Vein endothelial cell (primary cell): ENCODE measurements around the gene ARFRP1. TPM values are rescaled to one million over a fixed set of nuclear protein-coding genes. Genes with fewer than 3 reads are reported as not detected.

Source experiments
- small RNA-seq: library from RNA; depleted of rRNA; stranded (forward); fragments of <200 nt; gene quantifications from one replicate; pipeline ENCODE3, GENCODE V24; 2012
- total RNA-seq: library from RNA; depleted of rRNA; stranded (reverse); fragments of >200 nt; gene quantifications from 2 replicates; pipeline ENCODE4 v1.2.3, GENCODE V29; 2012

Gene ARFRP1
- 22.9 and 28.1 TPM in 2 replicates for total RNA-seq

GRCh38 chr20:63707558-63708300 lies at the start of gene ARFRP1, which contains the start of gene ZGPAT:
Gene ARFRP1 (minus strand): TSS chr20:63707976. CDS start chr20:63707091, 885 bp downstream.
Gene ZGPAT (plus strand): TSS chr20:63708039. CDS start chr20:63708581, 542 bp downstream.

DNA sequence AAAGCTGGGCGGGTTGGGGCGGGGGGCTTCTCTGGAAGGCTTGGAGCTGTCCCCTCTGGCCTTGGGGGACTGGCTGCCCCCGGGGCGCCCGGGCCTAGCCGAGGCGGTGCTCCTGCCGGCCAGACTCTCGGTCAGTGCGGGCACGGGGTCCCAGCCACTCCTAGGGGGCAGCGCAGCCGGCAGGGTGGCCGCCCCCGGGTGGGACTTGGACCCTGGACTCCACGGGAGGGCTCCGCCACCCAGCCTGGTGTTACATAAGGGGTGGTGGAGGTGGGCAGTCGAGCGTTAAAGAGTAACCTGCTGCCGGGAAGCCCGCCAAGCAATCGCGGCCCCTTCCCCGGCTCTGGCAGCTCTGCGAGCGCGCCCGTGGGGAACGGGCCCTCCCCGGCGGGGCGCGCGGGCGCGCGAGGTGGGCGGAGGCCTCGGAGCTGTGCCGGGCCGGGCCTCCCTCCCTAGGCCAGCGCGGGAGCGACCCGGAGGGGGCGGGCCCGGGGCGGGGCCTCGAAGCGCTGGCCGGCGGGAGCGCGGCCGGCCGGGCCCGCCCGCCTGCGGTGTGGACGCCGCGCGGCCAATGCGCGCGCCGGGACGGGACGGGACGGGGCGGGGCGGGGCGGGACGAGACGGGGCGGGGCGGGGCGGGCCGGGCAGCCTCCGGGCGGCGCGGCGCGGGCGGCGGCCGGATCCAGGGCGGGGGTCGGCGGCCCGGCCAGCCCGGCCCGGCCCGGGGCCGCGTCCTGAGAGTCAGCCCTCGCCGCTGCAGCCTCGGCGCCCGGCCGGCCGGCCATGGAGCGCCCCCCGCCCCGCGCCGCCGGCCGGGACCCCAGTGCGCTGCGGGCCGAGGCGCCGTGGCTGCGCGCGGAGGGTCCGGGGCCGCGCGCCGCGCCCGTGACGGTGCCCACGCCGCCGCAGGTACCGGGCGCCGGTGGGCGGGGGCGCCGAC lies 31.6 kb upstream of the ARFRP1 start, which contains the start of gene SLC2A4RG:
TSS of gene SLC2A4RG (plus strand) at position 647 of the 940 bp plus-strand sequence. CDS start at position 784, 137 bp downstream.

DNA sequence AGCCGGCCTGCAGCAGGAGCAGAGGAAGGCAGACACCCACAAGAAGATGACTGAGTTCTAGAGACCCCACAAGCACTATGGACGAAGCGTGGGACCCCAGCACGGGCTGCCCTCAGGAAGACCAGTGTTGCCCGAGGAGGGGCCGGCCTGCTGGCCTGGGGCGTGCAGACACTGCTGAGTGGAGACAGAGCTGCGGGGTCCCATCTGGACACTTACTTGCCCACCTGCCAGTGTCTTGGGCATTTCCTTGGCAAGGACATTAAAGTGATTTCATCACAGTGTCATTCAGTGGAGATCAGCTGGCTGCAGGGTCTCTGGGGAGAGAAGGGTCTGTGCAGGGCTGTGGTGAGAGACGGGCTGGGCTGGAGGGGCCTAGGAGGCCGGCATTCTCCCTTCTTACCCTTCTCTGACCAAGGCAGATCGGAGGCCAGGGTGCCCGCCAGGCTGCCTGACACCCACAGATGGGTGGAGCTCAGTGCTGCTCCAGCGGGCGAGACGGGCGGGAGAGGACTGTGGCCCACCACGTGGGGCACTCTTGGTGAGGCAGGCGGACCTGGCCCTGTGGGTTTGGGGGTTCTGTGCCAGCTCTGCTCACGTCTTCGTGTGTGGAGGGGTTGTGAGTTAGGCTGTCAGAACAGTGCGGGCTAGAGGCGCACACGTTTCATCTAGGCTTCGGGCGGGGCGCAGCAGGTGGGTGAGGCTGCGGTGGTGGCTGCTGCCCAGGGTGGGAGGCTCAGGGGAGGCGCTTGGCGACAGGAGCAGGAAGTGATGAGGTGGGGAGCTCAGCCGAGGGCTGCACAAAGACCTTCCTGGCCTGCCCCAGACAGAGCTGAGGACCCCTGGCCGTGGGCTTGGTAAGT lies 28.3 kb upstream of the ARFRP1 start, which contains the start of gene LIME1:
TSS of gene LIME1 (plus strand) at position 806 of the 860 bp plus-strand sequence. CDS start 886 bp downstream, outside the sequence.

DNA sequence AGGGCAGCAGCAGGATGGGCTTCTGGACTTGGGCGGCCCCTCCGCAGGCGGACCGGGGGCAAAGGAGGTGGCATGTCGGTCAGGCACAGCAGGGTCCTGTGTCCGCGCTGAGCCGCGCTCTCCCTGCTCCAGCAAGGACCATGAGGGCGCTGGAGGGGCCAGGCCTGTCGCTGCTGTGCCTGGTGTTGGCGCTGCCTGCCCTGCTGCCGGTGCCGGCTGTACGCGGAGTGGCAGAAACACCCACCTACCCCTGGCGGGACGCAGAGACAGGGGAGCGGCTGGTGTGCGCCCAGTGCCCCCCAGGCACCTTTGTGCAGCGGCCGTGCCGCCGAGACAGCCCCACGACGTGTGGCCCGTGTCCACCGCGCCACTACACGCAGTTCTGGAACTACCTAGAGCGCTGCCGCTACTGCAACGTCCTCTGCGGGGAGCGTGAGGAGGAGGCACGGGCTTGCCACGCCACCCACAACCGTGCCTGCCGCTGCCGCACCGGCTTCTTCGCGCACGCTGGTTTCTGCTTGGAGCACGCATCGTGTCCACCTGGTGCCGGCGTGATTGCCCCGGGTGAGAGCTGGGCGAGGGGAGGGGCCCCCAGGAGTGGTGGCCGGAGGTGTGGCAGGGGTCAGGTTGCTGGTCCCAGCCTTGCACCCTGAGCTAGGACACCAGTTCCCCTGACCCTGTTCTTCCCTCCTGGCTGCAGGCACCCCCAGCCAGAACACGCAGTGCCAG lies 11.0 kb downstream of the ARFRP1 start, which contains the start of gene TNFRSF6B:
TSS of gene TNFRSF6B (plus strand) at position 25 of the 729 bp plus-strand sequence. CDS start at position 141, 116 bp downstream.

DNA sequence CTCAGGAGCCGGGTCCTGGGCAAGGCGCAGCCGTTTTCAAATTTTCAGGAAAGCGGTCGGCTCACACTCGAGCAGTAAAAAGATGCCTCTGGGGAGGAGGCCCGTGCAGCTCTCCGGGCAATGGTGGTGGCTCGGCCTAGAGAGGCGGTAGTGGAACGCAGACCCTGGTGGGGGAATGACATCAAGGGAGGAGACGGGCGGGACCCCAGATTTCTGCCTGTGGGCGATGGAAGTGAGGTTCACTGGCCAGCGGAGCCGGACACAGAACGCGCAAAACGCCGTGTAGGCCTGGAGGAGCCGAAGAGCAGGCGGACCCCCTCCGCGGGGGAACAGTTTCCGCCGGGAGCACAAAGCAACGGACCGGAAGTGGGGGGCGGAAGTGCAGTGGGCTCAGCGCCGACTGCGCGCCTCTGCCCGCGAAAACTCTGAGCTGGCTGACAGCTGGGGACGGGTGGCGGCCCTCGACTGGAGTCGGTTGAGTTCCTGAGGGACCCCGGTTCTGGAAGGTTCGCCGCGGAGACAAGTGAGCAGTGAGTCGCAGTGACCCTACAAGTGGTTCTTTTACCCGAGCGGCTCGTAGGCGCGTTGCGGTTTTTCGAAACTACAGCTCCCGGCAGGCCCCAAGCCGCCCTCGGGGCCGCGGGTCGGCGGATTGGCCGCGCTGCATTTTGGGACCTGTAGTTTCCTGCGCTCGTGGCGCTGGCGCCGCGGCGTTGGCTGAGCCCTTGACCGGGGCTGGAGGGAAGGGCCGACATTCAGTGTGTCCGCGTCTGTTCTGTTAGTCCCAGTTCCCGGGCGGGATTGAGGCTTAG lies 49.6 kb downstream of the ARFRP1 start, which contains the start of gene RTEL1:
TSS of gene RTEL1 (plus strand) at position 376 of the 812 bp plus-strand sequence. CDS start 1,091 bp downstream, outside the sequence.

GRCh38 chr20:63653041-63653973 lies 54.5 kb downstream of the ARFRP1 start, which contains the start of gene STMN3:
Gene STMN3 (minus strand): TSS chr20:63653424. CDS start chr20:63653345, 79 bp downstream.

Small RNAs within 50 kb of the gene (small RNA-seq; reads per million reads assigned to genes)
- gene LIME1 (not detected), gene TNFRSF6B (not detected)

Other genes with a start within 250 kb of the ARFRP1 start
- gene KCNQ2, start 235.3 kb downstream of the ARFRP1 start, total RNA-seq: not detected in 2 replicates
- 0.67 and 5.6 TPM in 2 replicates for gene EEF1A2, start 208.9 kb downstream of the ARFRP1 start, total RNA-seq
- gene PPDPF, start 187.2 kb downstream of the ARFRP1 start, total RNA-seq: 68.5 and 108 TPM in 2 replicates
- not detected in 2 replicates for gene PTK6, start 170.6 kb downstream of the ARFRP1 start, total RNA-seq
- gene SRMS, start 160.2 kb downstream of the ARFRP1 start, total RNA-seq: not detected in 2 replicates
- 1.3 and 1.8 TPM in 2 replicates for gene FNDC11, start 153.8 kb downstream of the ARFRP1 start, total RNA-seq
- gene HELZ2, start 133.7 kb downstream of the ARFRP1 start, total RNA-seq: 38.2 and 47.0 TPM in 2 replicates
- gene GMEB2, start 80.9 kb downstream of the ARFRP1 start, total RNA-seq: 10.8 and 12.4 TPM in 2 replicates
- 0.57 and 5.6 TPM in 2 replicates for gene STMN3, start 54.6 kb downstream of the ARFRP1 start, total RNA-seq
- gene RTEL1, start 49.7 kb downstream of the ARFRP1 start, total RNA-seq: 13.7 and 17.8 TPM in 2 replicates
- 22.1 and 41.5 TPM in 2 replicates for gene TNFRSF6B, start 11.3 kb downstream of the ARFRP1 start, total RNA-seq
- 18.0 and 25.2 TPM in 2 replicates for gene ZGPAT, start 63 bp upstream of the ARFRP1 start, total RNA-seq
- gene LIME1, start 28.7 kb upstream of the ARFRP1 start, total RNA-seq: 2.9 and 3.7 TPM in 2 replicates
- 26.7 and 35.9 TPM in 2 replicates for gene SLC2A4RG, start 31.8 kb upstream of the ARFRP1 start, total RNA-seq
- gene ZBTB46, start 123.3 kb upstream of the ARFRP1 start, total RNA-seq: 13.1 and 14.4 TPM in 2 replicates
- gene ABHD16B, start 153.5 kb upstream of the ARFRP1 start, total RNA-seq: not detected in 2 replicates
- 153 and 174 TPM in 2 replicates for gene TPD52L2, start 157.3 kb upstream of the ARFRP1 start, total RNA-seq
- gene DNAJC5, start 187.2 kb upstream of the ARFRP1 start, total RNA-seq: 89.5 and 96.4 TPM in 2 replicates
- gene UCKL1, start 248.4 kb upstream of the ARFRP1 start, total RNA-seq: 32.4 and 37.9 TPM in 2 replicates